Activated CD4-positive, CD25-positive, alpha-beta regulatory T cell treated with anti-CD3 and anti-CD28 coated beads, Interleukin-2, amount 50 U/mL, for 72 hours (primary cell): ENCODE data around the gene OR8J3.
"Not testable (repeated sequence)": the region's sequence is repeated elsewhere in the genome, so short reads cannot be mapped to it uniquely, and the experiment has no call there.

ENCODE experiments used
- DNase-seq: peaks from one replicate; pipeline ENCODE4 v3.0.0; 2021

Gene OR8J3

GRCh38 chr11:56140151-56140661, at the start of gene OR8J3:
OR8J3 (minus strand) TSS chr11:56140201; CDS start chr11:56137718, 2,483 bp downstream.
- DNase-seq: no peak

GRCh38 chr11:56188602-56189001, 48.6 kb upstream of the OR8J3 start:
- no peak for DNase-seq

- DNase-seq: no peak
These were observed 43.5 kb upstream of the OR8J3 start for GRCh38 chr11:56183459-56183858.

GRCh38 chr11:56176318-56176717, 36.3 kb upstream of the OR8J3 start, which contains the start of gene OR5J2:
OR5J2 (plus strand) TSS chr11:56176618; CDS start chr11:56176618, 0 bp downstream.
- DNase-seq: no peak

GRCh38 chr11:56172256-56172830, 32.3 kb upstream of the OR8J3 start:
- no peak for DNase-seq

- DNase-seq: no peak
These were observed 23.8 kb upstream of the OR8J3 start for GRCh38 chr11:56163804-56164203.

GRCh38 chr11:56160217-56160616, 20.2 kb upstream of the OR8J3 start, which contains the start of gene OR8K5:
OR8K5 (minus strand) TSS chr11:56160317; CDS start chr11:56160317, 0 bp downstream.
- DNase-seq: no peak

GRCh38 chr11:56152333-56152732, 12.3 kb upstream of the OR8J3 start:
- no peak for DNase-seq

GRCh38 chr11:56151376-56151775, 11.4 kb upstream of the OR8J3 start:
- no peak for DNase-seq

GRCh38 chr11:56143681-56144080, 3.7 kb upstream of the OR8J3 start:
- not testable (repeated sequence) for DNase-seq

- DNase-seq: no peak
These were observed 17.9 kb downstream of the OR8J3 start, which contains the start of gene OR8H3 for GRCh38 chr11:56122073-56122472. OR8H3 (plus strand) TSS chr11:56122373; CDS start chr11:56122373, 0 bp downstream.

- DNase-seq: no peak
These were observed 36.7 kb downstream of the OR8J3 start, which contains the start of gene OR8H2 for GRCh38 chr11:56103210-56103737. OR8H2 (plus strand) TSS chr11:56103687; CDS start chr11:56105043, 1,356 bp downstream.

GRCh38 chr11:56093008-56093407, 47.0 kb downstream of the OR8J3 start, which contains the start of gene OR8I2:
OR8I2 (plus strand) TSS chr11:56093308; CDS start chr11:56093308, 0 bp downstream.
- no peak for DNase-seq

- DNase-seq: no peak
These were observed 50.3 kb downstream of the OR8J3 start for GRCh38 chr11:56089697-56090096.
